ENCODE results near the gene MTM1.

GRCh38 chrX:150703695-150703974, 135.2 kb downstream of the MTM1 start:
- TF ChIP-seq PBX3 (IDR thresholded peaks at IDR 0.05) (no peak), KDM5A (IDR thresholded peaks at IDR 0.05) (no peak), HDAC2 (IDR thresholded peaks at IDR 0.05) (no peak), HES2 (IDR thresholded peaks at IDR 0.05) (no peak), CTCF (IDR thresholded peaks at IDR 0.05) (no peak), POLR2A (IDR thresholded peaks at IDR 0.05; ENCODE audit: low read length) (no peak), FOSB (CRISPR knock-in tag; IDR thresholded peaks at IDR 0.05) (no peak), CBX2 (IDR thresholded peaks at IDR 0.05; ENCODE audit: borderline replicate concordance, low read depth) (no peak), FOSL2 (IDR thresholded peaks at IDR 0.05) (no peak), FOSL2 (CRISPR knock-in tag; IDR thresholded peaks at IDR 0.05) (no peak), RNF2 (IDR thresholded peaks at IDR 0.05; ENCODE audit: borderline replicate concordance, low read depth) (no peak), CHD2 (IDR thresholded peaks at IDR 0.05; ENCODE audit: low read length, partially characterized antibody) (no peak), MAX (IDR thresholded peaks at IDR 0.05) (no peak)

Data from A549 (cell line).